ENCODE results near the gene ZBTB18.

The ZBTB18 gene

GRCh38 chr1:244060686-244061085 lies 9.6 kb downstream of the ZBTB18 start:
- no peak for TF ChIP-seq MAX (IDR thresholded peaks at IDR 0.05; ENCODE audit: low read depth, low read length)
- TF ChIP-seq POLR2A (IDR thresholded peaks at IDR 0.05; ENCODE audit: extremely low read depth, insufficient read length) = no peak
- TF ChIP-seq CTCF (IDR thresholded peaks at IDR 0.05; ENCODE audit: low read depth, low read length) = no peak
- no peak for TF ChIP-seq MYC (IDR thresholded peaks at IDR 0.05; ENCODE audit: low read depth, low read length)
- no peak for DNase-seq (ENCODE audit: low read depth)
- no peak overlapping the region for H3K4me3 ChIP-seq (ENCODE audit: low read depth, low read length)

- DNase-seq (ENCODE audit: low read depth) = no peak
- H3K4me3 ChIP-seq (ENCODE audit: low read depth, low read length) = no peak overlapping the region
- no peak for TF ChIP-seq POLR2A (IDR thresholded peaks at IDR 0.05; ENCODE audit: extremely low read depth, insufficient read length)
- TF ChIP-seq MYC (IDR thresholded peaks at IDR 0.05; ENCODE audit: low read depth, low read length) = no peak
- no peak for TF ChIP-seq MAX (IDR thresholded peaks at IDR 0.05; ENCODE audit: low read depth, low read length)
- TF ChIP-seq CTCF (IDR thresholded peaks at IDR 0.05; ENCODE audit: low read depth, low read length) = no peak
Observed at GRCh38 chr1:244062156-244062725, 11.2 kb downstream of the ZBTB18 start.

- no peak for DNase-seq (ENCODE audit: low read depth)
- H3K4me3 ChIP-seq (ENCODE audit: low read depth, low read length) = no peak overlapping the region
Observed at GRCh38 chr1:244063498-244063897, 12.4 kb downstream of the ZBTB18 start.

GRCh38 chr1:244064621-244065020 lies 13.5 kb downstream of the ZBTB18 start:
- no peak for TF ChIP-seq CTCF (IDR thresholded peaks at IDR 0.05; ENCODE audit: low read depth, low read length)
- TF ChIP-seq MAX (IDR thresholded peaks at IDR 0.05; ENCODE audit: low read depth, low read length) = no peak
- no peak for DNase-seq (ENCODE audit: low read depth)
- no peak overlapping the region for H3K4me3 ChIP-seq (ENCODE audit: low read depth, low read length)

More at GRCh38 chr1:244063498-244063897, 12.4 kb downstream of the ZBTB18 start:
- TF ChIP-seq CTCF (IDR thresholded peaks at IDR 0.05; ENCODE audit: low read depth, low read length) (no peak), MYC (IDR thresholded peaks at IDR 0.05; ENCODE audit: low read depth, low read length) (no peak), POLR2A (IDR thresholded peaks at IDR 0.05; ENCODE audit: extremely low read depth, insufficient read length) (no peak), MAX (IDR thresholded peaks at IDR 0.05; ENCODE audit: low read depth, low read length) (no peak)

GRCh38 chr1:244065063-244065793 lies 14.1 kb downstream of the ZBTB18 start:
- no peak overlapping the region for H3K4me3 ChIP-seq (ENCODE audit: low read depth, low read length)
- DNase-seq (ENCODE audit: low read depth) = no peak
- TF ChIP-seq POLR2A (IDR thresholded peaks at IDR 0.05; ENCODE audit: extremely low read depth, insufficient read length) = no peak
- TF ChIP-seq CTCF (IDR thresholded peaks at IDR 0.05; ENCODE audit: low read depth, low read length) = no peak
